ENCODE data around the gene NAXE.

- TF ChIP-seq CTCF (IDR thresholded peaks at IDR 0.05) (no peak), POLR2A (IDR thresholded peaks at IDR 0.05) (no peak)
These were observed 32.3 kb upstream of the NAXE start for GRCh38 chr1:156559086-156559796.

All from lower leg skin (tissue), 3 donors.